HG03432 (cell line): Measurements from ENCODE around the gene GMPR.
"Not testable (repeated sequence)": the region's sequence is repeated elsewhere in the genome, so short reads cannot be mapped to it uniquely, and the experiment has no call there.

Experiments used
- ATAC-seq: cut with Tn5 transposase; IDR thresholded peaks from one replicate; pipeline ENCODE4 v1.9.1; 2021; ENCODE audit warnings: mild to moderate bottlenecking, moderate library complexity; ENCODE audit not compliant: unreplicated experiment

GMPR gene

GRCh38 chr6:16244869-16245451 lies 6.6 kb downstream of the GMPR start:
- ATAC-seq = no peak

- ATAC-seq = no peak
These were observed 10.0 kb downstream of the GMPR start for GRCh38 chr6:16248271-16248853.

DNA sequence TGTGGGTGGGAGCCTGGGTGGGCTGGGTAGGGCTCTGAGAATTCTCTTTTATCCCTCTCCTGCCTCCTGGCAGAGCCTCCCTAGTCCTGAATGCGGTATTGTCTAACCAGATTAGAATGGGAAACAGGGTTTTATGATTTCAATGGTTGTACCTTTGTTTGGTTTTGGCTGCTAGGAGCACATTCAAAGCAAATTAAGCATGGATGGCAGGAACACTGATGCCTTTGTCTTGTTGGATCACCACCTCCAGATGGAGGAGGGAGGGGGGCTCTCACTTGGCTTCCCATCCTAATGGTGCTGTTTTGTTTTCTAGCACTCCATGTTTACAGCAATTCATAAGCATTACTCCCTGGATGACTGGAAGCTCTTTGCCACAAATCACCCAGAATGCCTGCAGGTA lies 11.6 kb downstream of the GMPR start:
- ATAC-seq = no peak

DNA sequence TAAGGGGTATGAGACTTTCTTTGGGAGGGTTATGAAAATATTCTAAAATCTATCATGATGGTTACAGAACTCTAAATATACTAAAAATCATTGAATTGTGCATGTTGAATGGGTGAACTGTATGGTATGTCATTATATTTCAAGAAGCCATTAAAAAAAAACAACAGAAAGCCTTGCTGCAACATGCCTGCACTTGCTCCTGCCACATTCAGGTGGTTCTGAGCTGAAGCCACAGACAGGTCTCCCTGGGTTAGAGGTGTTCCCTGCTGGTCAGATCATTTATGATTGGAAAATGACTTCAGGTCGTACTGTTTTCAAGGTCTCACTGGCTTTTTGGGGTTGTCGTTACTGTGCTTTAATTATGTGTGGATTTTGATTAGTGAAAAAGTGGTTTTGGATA lies 13.3 kb downstream of the GMPR start:
- no peak for ATAC-seq

DNA sequence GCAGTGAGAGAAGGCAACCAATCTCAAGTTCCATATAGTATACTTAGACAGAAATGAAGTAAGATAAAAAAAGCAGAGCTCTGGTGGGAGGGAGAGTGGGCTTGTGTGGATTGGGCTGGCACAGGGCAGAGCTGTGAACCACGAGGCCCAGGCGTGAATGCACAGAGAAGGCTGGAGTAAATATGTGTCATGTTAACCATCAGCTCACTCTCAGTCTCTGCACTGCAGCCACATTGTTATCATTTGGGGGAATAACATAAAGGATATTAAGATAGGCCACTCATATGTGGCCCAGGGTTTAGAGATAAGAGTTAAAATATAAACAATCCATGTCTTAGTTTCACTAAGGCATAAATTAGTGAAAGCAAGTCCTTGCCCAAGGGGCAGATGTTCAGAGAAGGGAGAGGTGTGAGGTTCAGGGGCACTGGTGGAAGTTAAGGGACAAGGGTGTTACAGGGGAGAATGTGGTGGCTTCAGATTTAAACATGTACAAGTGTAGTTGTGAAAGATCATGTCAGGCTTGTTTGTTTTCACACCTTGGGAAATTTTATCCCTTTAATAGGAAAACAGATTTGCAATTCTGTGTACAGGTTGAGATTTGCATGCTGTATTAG lies 14.4 kb downstream of the GMPR start:
- no peak for ATAC-seq

GRCh38 chr6:16253399-16254144 lies 15.2 kb downstream of the GMPR start:
- ATAC-seq = no peak

DNA sequence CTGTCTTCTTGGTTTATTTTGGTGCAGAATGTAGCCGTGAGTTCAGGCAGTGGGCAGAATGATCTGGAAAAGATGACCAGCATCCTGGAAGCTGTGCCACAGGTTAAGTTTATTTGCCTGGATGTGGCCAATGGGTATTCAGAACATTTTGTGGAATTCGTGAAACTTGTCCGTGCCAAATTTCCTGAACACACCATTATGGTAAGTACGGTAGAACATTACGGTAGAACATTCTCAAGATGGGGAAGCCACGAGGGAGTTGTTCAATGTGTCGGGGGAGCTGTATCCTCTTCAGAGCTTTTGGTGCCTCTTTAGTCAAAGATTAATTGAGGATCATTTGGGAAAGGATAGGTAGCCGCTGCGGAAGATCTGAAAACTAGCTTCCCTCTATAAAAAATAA lies 16.1 kb downstream of the GMPR start:
- ATAC-seq = no peak

- ATAC-seq = no peak
These were observed 18.4 kb downstream of the GMPR start for GRCh38 chr6:16256781-16257180.

- no peak for ATAC-seq
These were observed 19.8 kb downstream of the GMPR start for GRCh38 chr6:16257999-16258708.

- ATAC-seq = no peak
These were observed 20.3 kb downstream of the GMPR start for GRCh38 chr6:16258709-16259075.

GRCh38 chr6:16259604-16260003 lies 21.2 kb downstream of the GMPR start:
- not testable (repeated sequence) for ATAC-seq

GRCh38 chr6:16260602-16261001 lies 22.2 kb downstream of the GMPR start:
- ATAC-seq = not testable (repeated sequence)

DNA sequence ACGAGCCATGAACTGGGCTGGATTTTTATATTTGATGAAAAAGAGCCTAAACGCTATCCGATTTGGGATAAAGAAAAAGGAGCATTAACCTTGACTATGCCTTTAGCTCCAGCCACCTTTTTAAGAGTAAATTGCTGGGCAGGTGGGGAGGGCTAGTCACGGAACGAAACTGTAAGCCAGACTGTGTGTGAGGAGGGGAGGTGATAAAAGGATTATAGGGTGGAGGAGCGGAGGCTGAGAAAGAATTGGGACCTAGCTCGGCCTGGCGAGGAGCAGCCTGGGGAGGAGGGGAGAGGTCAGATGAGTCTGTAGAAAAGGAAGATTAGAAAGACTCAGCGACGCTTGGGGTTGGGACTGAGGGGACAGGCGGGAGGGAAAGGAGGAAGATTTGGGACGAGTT lies 24.4 kb downstream of the GMPR start:
- not testable (repeated sequence) for ATAC-seq

GRCh38 chr6:16263464-16264099 lies 25.2 kb downstream of the GMPR start:
- not testable (repeated sequence) for ATAC-seq

DNA sequence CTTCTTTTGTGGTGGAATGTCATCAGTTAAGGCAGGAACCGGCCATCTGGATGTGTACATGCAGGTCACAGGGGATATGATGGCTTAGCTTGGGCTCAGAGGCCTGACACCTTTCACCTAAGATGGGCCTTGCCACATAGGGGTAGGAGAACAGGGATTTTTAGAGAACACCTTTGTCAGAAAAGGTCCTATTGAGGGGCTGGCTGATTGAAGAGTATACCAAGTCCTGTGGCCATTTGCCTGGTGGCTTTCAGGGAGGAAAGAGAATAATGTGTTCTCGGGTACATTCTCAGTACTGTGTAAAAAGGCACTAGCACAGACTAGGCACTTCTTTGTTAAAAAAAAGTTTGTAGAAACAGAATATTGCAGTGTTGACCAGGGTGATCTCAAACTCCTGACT lies 26.4 kb downstream of the GMPR start:
- no peak for ATAC-seq

- ATAC-seq = no peak
These were observed 27.3 kb downstream of the GMPR start for GRCh38 chr6:16265351-16266341.

GRCh38 chr6:16267428-16268263 lies 29.3 kb downstream of the GMPR start:
- ATAC-seq = no peak

DNA sequence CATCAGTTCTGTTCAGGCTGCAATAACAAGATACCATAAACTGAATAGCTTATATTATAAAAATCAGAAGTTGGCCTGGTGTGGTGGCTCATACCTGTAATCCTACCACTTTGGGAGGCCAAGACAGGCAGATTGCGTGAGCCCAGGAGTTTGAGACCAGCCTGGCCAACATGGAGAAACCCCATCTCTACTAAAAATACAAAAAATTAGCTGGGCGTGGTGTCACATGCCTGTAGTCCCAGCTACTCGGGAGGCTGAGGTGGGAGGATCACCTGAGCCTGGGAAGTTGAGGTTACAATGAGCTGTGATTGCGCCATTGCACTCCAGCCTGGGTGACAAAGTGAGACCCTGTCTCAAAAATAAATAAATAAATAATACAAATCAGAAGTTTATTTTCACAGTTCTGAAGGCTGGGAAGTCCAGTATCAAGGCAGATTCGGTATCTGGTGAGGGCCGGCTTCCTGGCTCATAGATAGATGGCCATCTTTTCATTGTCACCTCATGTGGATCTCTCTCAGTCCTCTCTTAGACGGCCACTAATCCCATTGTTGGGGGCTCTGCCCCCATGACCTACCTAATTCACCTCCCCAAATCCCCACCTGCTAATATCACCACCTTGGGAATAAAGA lies 31.2 kb downstream of the GMPR start:
- ATAC-seq = not testable (repeated sequence)
